IMR-90 (cell line): ENCODE data around the gene KLHL29. TPM values are rescaled to one million over a fixed set of nuclear protein-coding genes. Genes with fewer than 3 reads are reported as not detected.

ENCODE experiments used
- ATAC-seq: fragments of 200-7000 bp; cut with Tn5 transposase; 2 replicates; pipeline ENCODE4 v1.9.1; 2020; ENCODE audit warnings: low read depth, mild to moderate bottlenecking, moderate library complexity
- BruUV-seq: library from RNA; stranded (reverse); fragments of 400-500 nt; replicated peaks from 2 replicates; lab custom pipeline; 2021; lab: Mats Ljungman, UMichigan
- CTCF ChIA-PET: fragments of 300-600 bp; formaldehyde crosslinking; extraction: SDS; loops from one replicate; lab custom pipeline; 2021; ENCODE audit warnings: antibody characterized with exemption; lab: Yijun Ruan, JAX
- POLR2A ChIA-PET: fragments of 300-600 bp; sonication (Branson Sonifier 250); formaldehyde crosslinking; loops from one replicate; lab custom pipeline; 2022; ENCODE audit warnings: antibody characterized with exemption; ENCODE audit not compliant: unreplicated experiment; lab: Charles Lee
- DNase-seq: peaks from one replicate; pipeline ENCODE4 v3.0.0; 2013
- H2AFZ ChIP-seq: replicated peaks from 2 replicates; pipeline ENCODE3; 2013; ENCODE audit warnings: low read length, mild to moderate bottlenecking; ENCODE audit not compliant: poor library complexity
- H2AK5ac ChIP-seq: 2 replicates; pipeline ENCODE4 v1.6.1; 2013; ENCODE audit warnings: low read depth, low read length, inconsistent platforms
- H2AK9ac ChIP-seq: replicated peaks from 2 replicates; pipeline ENCODE3; 2013; ENCODE audit warnings: mild to moderate bottlenecking, low read depth, low read length, moderate library complexity; ENCODE audit not compliant: poor library complexity
- H2BK120ac ChIP-seq: 2 replicates; pipeline ENCODE4 v1.6.1; 2013; ENCODE audit warnings: low read depth, low read length, inconsistent platforms
- H2BK15ac ChIP-seq: 3 replicates; pipeline ENCODE4 v1.6.1; 2013; ENCODE audit warnings: low read depth, low read length, inconsistent platforms
- H2BK20ac ChIP-seq: 2 replicates; pipeline ENCODE4 v1.6.1; 2013; ENCODE audit warnings: low read depth, mild to moderate bottlenecking, inconsistent platforms, low read length, moderate library complexity
- H2BK5ac ChIP-seq: 2 replicates; pipeline ENCODE4 v1.6.1; 2013; ENCODE audit warnings: mild to moderate bottlenecking, low read depth, low read length, inconsistent platforms; ENCODE audit not compliant: poor library complexity, severe bottlenecking
- H3K14ac ChIP-seq: replicated peaks from 2 replicates; pipeline ENCODE4 v1.6.1; 2013; ENCODE audit warnings: low read depth, low read length, inconsistent platforms
- H3K18ac ChIP-seq: 2 replicates; pipeline ENCODE4 v1.6.1; 2013; ENCODE audit warnings: low read depth, low read length, control low read depth
- H3K23ac ChIP-seq: 2 replicates; pipeline ENCODE4 v1.6.1; 2013; ENCODE audit warnings: low read depth, low read length, inconsistent platforms
- H3K27ac ChIP-seq: 2 replicates; pipeline ENCODE4 v1.5.1; 2013; ENCODE audit warnings: mild to moderate bottlenecking, control low read depth, low read length; ENCODE audit not compliant: insufficient read depth
- H3K27me3 ChIP-seq: 2 replicates; pipeline ENCODE4 v1.6.1; 2013; ENCODE audit warnings: low read length; ENCODE audit not compliant: control insufficient read depth, insufficient read depth
- H3K36me3 ChIP-seq: 2 replicates; pipeline ENCODE4 v1.6.1; 2013; ENCODE audit warnings: low read length, mixed read lengths; ENCODE audit not compliant: control insufficient read depth, insufficient read depth
- H3K4ac ChIP-seq: 2 replicates; pipeline ENCODE4 v1.6.1; 2013; ENCODE audit warnings: low read depth, low read length, inconsistent platforms
- H3K4me1 ChIP-seq: 2 replicates; pipeline ENCODE4 v1.6.1; 2013; ENCODE audit warnings: low read length, mixed read lengths; ENCODE audit not compliant: control insufficient read depth, insufficient read depth
- H3K4me2 ChIP-seq: 2 replicates; pipeline ENCODE4 v1.6.1; 2013; ENCODE audit warnings: low read depth, mild to moderate bottlenecking, control low read depth, low read length, moderate library complexity
- H3K4me3 ChIP-seq: 2 replicates; pipeline ENCODE4 v1.5.1; 2013; ENCODE audit warnings: low read depth, mild to moderate bottlenecking, control low read depth, low read length, moderate library complexity; ENCODE audit not compliant: insufficient read depth
- H3K56ac ChIP-seq: 2 replicates; pipeline ENCODE4 v1.6.1; 2013; ENCODE audit warnings: low read length, inconsistent platforms; ENCODE audit not compliant: insufficient read depth; ENCODE audit errors: extremely low read depth
- H3K79me1 ChIP-seq, 2 experiments: 2 replicates each; pipeline ENCODE4 v1.6.1; 2013; ENCODE audit warnings: low read length in 2 of 2, inconsistent platforms in 1 of 2, low read depth in 1 of 2
- H3K9ac ChIP-seq: 2 replicates; pipeline ENCODE4 v1.6.1; 2013; ENCODE audit warnings: low read depth, low read length, control low read depth
- H3K9me1 ChIP-seq: 2 replicates; pipeline ENCODE4 v1.6.1; 2013; ENCODE audit warnings: low read length, inconsistent platforms; ENCODE audit not compliant: insufficient read depth
- H3K9me3 ChIP-seq: 2 replicates; pipeline ENCODE4 v1.6.1; 2013; ENCODE audit warnings: low read length; ENCODE audit not compliant: control insufficient read depth, insufficient read depth
- H4K20me1 ChIP-seq: 2 replicates; pipeline ENCODE4 v1.6.1; 2013; ENCODE audit warnings: low read length, inconsistent platforms; ENCODE audit not compliant: insufficient read depth
- H4K5ac ChIP-seq: 2 replicates; pipeline ENCODE4 v1.6.1; 2013; ENCODE audit warnings: mild to moderate bottlenecking, low read depth, low read length, control low read depth
- H4K8ac ChIP-seq, 2 experiments: 2 replicates each; pipeline ENCODE4 v1.6.1; 2013; ENCODE audit warnings: low read depth in 2 of 2, low read length in 2 of 2, control low read depth in 1 of 2, inconsistent platforms in 1 of 2
- H4K91ac ChIP-seq: 2 replicates; pipeline ENCODE4 v1.6.1; 2013; ENCODE audit warnings: low read depth, low read length, inconsistent platforms; ENCODE audit not compliant: insufficient read depth
- BHLHE40 ChIP-seq: fragments of 150-350 bp; IDR thresholded peaks from 2 replicates; pipeline ENCODE4 v1.6.1; 2016; ENCODE audit warnings: mild to moderate bottlenecking, low read depth, low read length
- CEBPB ChIP-seq: IDR thresholded peaks from 2 replicates; pipeline ENCODE4 v1.6.1; 2012; ENCODE audit warnings: low read depth, low read length, improper control_type of control experiment
- CHD1 ChIP-seq: IDR thresholded peaks from 2 replicates; pipeline ENCODE4 v1.6.1; 2012; ENCODE audit warnings: low read depth, low read length, improper control_type of control experiment
- FOS ChIP-seq: fragments of 150-350 bp; IDR thresholded peaks from 2 replicates; pipeline ENCODE4 v1.6.1; 2016; ENCODE audit warnings: low read depth, low read length
- MAFK ChIP-seq: IDR thresholded peaks from 2 replicates; pipeline ENCODE4 v1.6.1; 2012; ENCODE audit warnings: low read depth, low read length, improper control_type of control experiment
- MAZ ChIP-seq: IDR thresholded peaks from 2 replicates; pipeline ENCODE4 v1.6.1; 2012; ENCODE audit warnings: low read depth, mild to moderate bottlenecking, low read length, improper control_type of control experiment, moderate library complexity, borderline replicate concordance
- MXI1 ChIP-seq: IDR thresholded peaks from 2 replicates; pipeline ENCODE4 v1.6.1; 2012; ENCODE audit warnings: low read depth, mild to moderate bottlenecking, low read length, moderate library complexity, borderline replicate concordance
- NFE2L2 ChIP-seq: fragments of 150-350 bp; IDR thresholded peaks from 2 replicates; pipeline ENCODE4 v1.6.1; 2016; ENCODE audit warnings: low read depth, mild to moderate bottlenecking, low read length
- POLR2A ChIP-seq: IDR thresholded peaks from 2 replicates; pipeline ENCODE4 v1.6.1; 2012; ENCODE audit warnings: mild to moderate bottlenecking, low read depth, low read length
- RAD21 ChIP-seq: IDR thresholded peaks from 2 replicates; pipeline ENCODE4 v1.6.1; 2012; ENCODE audit warnings: low read length, improper control_type of control experiment
- RFX5 ChIP-seq: IDR thresholded peaks from 2 replicates; pipeline ENCODE4 v1.8.0; 2012; ENCODE audit warnings: low read depth, mild to moderate bottlenecking, low read length, moderate library complexity
- SMC3 ChIP-seq: fragments of 150-350 bp; IDR thresholded peaks from 2 replicates; pipeline ENCODE4 v1.6.1; 2016; ENCODE audit warnings: low read depth, mild to moderate bottlenecking, antibody characterized with exemption, low read length, moderate library complexity
- WGBS, 2 experiments: methylation state at CpG; one replicate each; pipeline versions ENCODE4 v1.1.5 to v1.1.7; 2013; ENCODE audit warnings: missing lambda C conversion rate in 2 of 2; ENCODE audit not compliant: insufficient read length in 1 of 2; ENCODE audit errors: extremely low coverage in 2 of 2; 5-methylcytosine and 5-hydroxymethylcytosine counted together
- dilution Hi-C: fragments of 300-500 bp; cut with HindIII; formaldehyde crosslinking; loops from one replicate; pipeline ENCODE4 v1.14.3; 2018; ENCODE audit warnings: low sequenced_read_pairs; ENCODE audit not compliant: unreplicated experiment
- in situ Hi-C: fragments of 300-500 bp; cut with MboI; formaldehyde crosslinking; loops from 3 replicates; pipeline ENCODE4 v1.14.3; 2019; ENCODE audit warnings: low sequenced_read_pairs, inconsistent platforms, mixed read lengths
- intact Hi-C: fragments of 100-400 bp; cut with micrococcal nuclease; formaldehyde crosslinking; loops from 2 replicates; pipeline ENCODE4 v1.10.0; 2022
- polyA plus RNA-seq, 3 experiments: library from polyadenylated mRNA; depleted of rRNA; stranded (reverse); fragments of >200 nt; gene quantifications; 2 replicates each; pipeline ENCODE4 v1.2.3, GENCODE V29; 2012; ENCODE audit warnings: low replicate concordance in 1 of 3
- total RNA-seq: library from RNA; depleted of rRNA; stranded (reverse); fragments of >200 nt; gene quantifications from 2 replicates; pipeline ENCODE4 v1.2.3, GENCODE V29; 2012
- TF ChIP-seq, protein P1 (sequence below): conservative IDR thresholded peaks from 2 replicates; pipeline ENCODE4 v1.5.1; 2012; ENCODE audit warnings: mild to moderate bottlenecking, low read depth, low read length, improper control_type of control experiment
- TF ChIP-seq, protein P2 (sequence below): fragments of 150-350 bp; IDR thresholded peaks from 2 replicates; pipeline ENCODE4 v1.6.1; 2017; ENCODE audit warnings: mild to moderate bottlenecking, antibody characterized with exemption, low read length, low read depth

KLHL29 gene
- total and polyA plus RNA-seq, 2 of the 4 experiments (the other 2 are of a cell fraction): 2.0 to 8.0 TPM

DNA sequence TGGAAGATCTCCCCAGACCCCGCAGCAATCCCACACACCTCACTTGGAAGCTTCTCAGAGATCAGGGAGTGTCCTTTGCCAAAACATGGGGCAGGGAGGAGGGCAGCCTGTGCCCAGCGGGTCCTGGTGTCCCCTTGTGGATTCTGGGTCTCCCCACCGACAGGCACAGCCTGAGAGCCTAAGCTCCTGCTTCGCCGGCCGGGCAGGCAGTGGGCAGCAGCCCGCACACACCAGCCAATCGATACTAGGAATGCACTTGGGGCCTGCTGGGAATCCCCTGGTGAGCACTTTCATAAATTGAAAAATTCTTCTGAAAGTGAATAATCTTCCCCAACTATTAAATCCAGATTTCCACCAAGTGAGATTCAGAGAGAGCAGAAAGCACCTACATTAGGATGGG, 296.0 kb downstream of the KLHL29 start:
- no peaks in the 10 kb centered on the region for H3K27me3 ChIP-seq
- H3K23ac ChIP-seq: no peak overlapping the region
- H2BK20ac ChIP-seq: no peak overlapping the region
- H2AK9ac ChIP-seq: no peak overlapping the region
- no peak overlapping the region for H3K9ac ChIP-seq
- no peak overlapping the region for H3K18ac ChIP-seq
- H4K8ac ChIP-seq: no peak overlapping the region
- intact Hi-C loops: no loop called here
- ATAC-seq (no peak), DNase-seq (no peak)
- in situ Hi-C loops: no loop called here
- no peak overlapping the region for H2AK5ac ChIP-seq
- H3K56ac ChIP-seq: no peak overlapping the region
- H2AFZ ChIP-seq: no peak overlapping the region
- no peak overlapping the region for H2BK15ac ChIP-seq
- TF ChIP-seq MAZ: no peak
- TF ChIP-seq, protein P1, sequence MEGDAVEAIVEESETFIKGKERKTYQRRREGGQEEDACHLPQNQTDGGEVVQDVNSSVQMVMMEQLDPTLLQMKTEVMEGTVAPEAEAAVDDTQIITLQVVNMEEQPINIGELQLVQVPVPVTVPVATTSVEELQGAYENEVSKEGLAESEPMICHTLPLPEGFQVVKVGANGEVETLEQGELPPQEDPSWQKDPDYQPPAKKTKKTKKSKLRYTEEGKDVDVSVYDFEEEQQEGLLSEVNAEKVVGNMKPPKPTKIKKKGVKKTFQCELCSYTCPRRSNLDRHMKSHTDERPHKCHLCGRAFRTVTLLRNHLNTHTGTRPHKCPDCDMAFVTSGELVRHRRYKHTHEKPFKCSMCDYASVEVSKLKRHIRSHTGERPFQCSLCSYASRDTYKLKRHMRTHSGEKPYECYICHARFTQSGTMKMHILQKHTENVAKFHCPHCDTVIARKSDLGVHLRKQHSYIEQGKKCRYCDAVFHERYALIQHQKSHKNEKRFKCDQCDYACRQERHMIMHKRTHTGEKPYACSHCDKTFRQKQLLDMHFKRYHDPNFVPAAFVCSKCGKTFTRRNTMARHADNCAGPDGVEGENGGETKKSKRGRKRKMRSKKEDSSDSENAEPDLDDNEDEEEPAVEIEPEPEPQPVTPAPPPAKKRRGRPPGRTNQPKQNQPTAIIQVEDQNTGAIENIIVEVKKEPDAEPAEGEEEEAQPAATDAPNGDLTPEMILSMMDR: no peak
- TF ChIP-seq, protein P2, sequence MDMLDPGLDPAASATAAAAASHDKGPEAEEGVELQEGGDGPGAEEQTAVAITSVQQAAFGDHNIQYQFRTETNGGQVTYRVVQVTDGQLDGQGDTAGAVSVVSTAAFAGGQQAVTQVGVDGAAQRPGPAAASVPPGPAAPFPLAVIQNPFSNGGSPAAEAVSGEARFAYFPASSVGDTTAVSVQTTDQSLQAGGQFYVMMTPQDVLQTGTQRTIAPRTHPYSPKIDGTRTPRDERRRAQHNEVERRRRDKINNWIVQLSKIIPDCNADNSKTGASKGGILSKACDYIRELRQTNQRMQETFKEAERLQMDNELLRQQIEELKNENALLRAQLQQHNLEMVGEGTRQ: no peak
- no peak for TF ChIP-seq MAFK
- TF ChIP-seq CHD1: no peak
- no peak for TF ChIP-seq RAD21
- no peak for TF ChIP-seq FOS
- no peak for TF ChIP-seq RFX5
- TF ChIP-seq BHLHE40: no peak
- no peak for TF ChIP-seq SMC3
- TF ChIP-seq MXI1: no peak
- TF ChIP-seq NFE2L2: no peak
- no peak for TF ChIP-seq POLR2A
- TF ChIP-seq CEBPB: no peak
- no peaks in the 10 kb centered on the region for H3K4me1 ChIP-seq
- no peak overlapping the region for H2BK120ac ChIP-seq
- H4K91ac ChIP-seq: no peak overlapping the region
- no peaks in the 10 kb centered on the region for H3K79me1 ChIP-seq
- 92% methylated on average over 2 of the region's 8 CpGs; no CpG with 5 or more reads in 1 of the 2 experiments for whole genome bisulfite sequencing, 2 experiments
- H3K4ac ChIP-seq: no peak overlapping the region
- CTCF ChIA-PET: no interaction called here
- H3K4me3 ChIP-seq: no peak overlapping the region
- no peak overlapping the region for H4K5ac ChIP-seq
- H3K36me3 ChIP-seq: peaks cover 7% of the 10 kb centered on the region; the same call in 1 of the 2 replicates
- peaks cover 8% of the 10 kb centered on the region for H3K9me3 ChIP-seq
- no peak overlapping the region for H2BK5ac ChIP-seq
- no peaks in the 10 kb centered on the region for H3K9me1 ChIP-seq
- no peak overlapping the region for H3K14ac ChIP-seq
- BruUV-seq: no TSS peak
- POLR2A ChIA-PET: no interaction called here
- dilution Hi-C loops: no loop called here
- no peak overlapping the region for H3K27ac ChIP-seq
- peaks cover 4% of the 10 kb centered on the region for H4K20me1 ChIP-seq
- no peak overlapping the region for H3K4me2 ChIP-seq
